SK-N-SH (cell line): ENCODE measurements around the gene WBP11. TPM values are rescaled to one million over a fixed set of nuclear protein-coding genes. Genes with fewer than 3 reads are reported as not detected.

ENCODE experiments used
- CTCF ChIA-PET: fragments of 300-600, 350-600 bp; formaldehyde crosslinking; extraction: SDS; loops from one replicate; lab custom pipeline; 2021; lab: Yijun Ruan, JAX
- POLR2A ChIA-PET: fragments of 350-600 bp; sonication (Branson Sonifier 250); formaldehyde crosslinking; extraction: SDS; loops from one replicate; lab custom pipeline; 2020; ENCODE audit warnings: antibody characterized with exemption, inconsistent platforms; lab: Yijun Ruan, JAX
- DNase-seq: peaks from one replicate; pipeline ENCODE4 v3.0.0; 2012
- H2AFZ ChIP-seq: fragments of 200-600 bp; sonication (generic); 2 replicates; pipeline ENCODE4 v1.8.1; 2016; ENCODE audit warnings: antibody characterized with exemption, mild to moderate bottlenecking, low read depth
- H3F3A ChIP-seq: fragments of 200-600 bp; sonication (generic); replicated peaks from 2 replicates; pipeline ENCODE3; 2016; ENCODE audit warnings: antibody characterized with exemption, mild to moderate bottlenecking; ENCODE audit not compliant: insufficient read depth
- H3K27ac ChIP-seq, 2 experiments: fragments of 200-500 bp in 1 of 2; fragments of 200-600 bp in 1 of 2; sonication (Bioruptor generic) in 1 of 2; sonication (generic), shearing (Covaris generic) in 1 of 2; 2 replicates each; pipeline versions ENCODE4 v1.5.1 to v1.6.1; 2014 to 2016; ENCODE audit warnings: low read depth in 2 of 2, inconsistent platforms in 1 of 2, low read length in 1 of 2, mild to moderate bottlenecking in 1 of 2, mixed read lengths in 1 of 2
- H3K27me3 ChIP-seq: fragments of 200-600 bp; sonication (generic), shearing (Covaris generic); 2 replicates; pipeline ENCODE4 v1.6.1; 2016; ENCODE audit warnings: mixed run types; ENCODE audit not compliant: insufficient read depth
- H3K36me3 ChIP-seq, 2 experiments: fragments of 200-500 bp in 1 of 2; fragments of 200-600 bp in 1 of 2; sonication (Bioruptor generic) in 1 of 2; sonication (generic) in 1 of 2; replicated peaks in 1 of 2; 2 replicates each; pipeline versions ENCODE3 to v1.5.1; 2014 to 2016; ENCODE audit warnings: low read length in 1 of 2, mild to moderate bottlenecking in 1 of 2; ENCODE audit not compliant: insufficient read depth in 2 of 2, control insufficient read depth in 1 of 2
- H3K4me1 ChIP-seq, 2 experiments: fragments of 200-500 bp in 1 of 2; fragments of 200-600 bp in 1 of 2; sonication (Bioruptor generic) in 1 of 2; sonication (generic), shearing (Covaris generic) in 1 of 2; 2 replicates each; pipeline versions ENCODE4 v1.5.1 to v1.6.1; 2014 to 2016; ENCODE audit warnings: low read depth in 1 of 2, low read length in 1 of 2, mixed run types in 1 of 2; ENCODE audit not compliant: insufficient read depth in 2 of 2, control insufficient read depth in 1 of 2
- H3K4me2 ChIP-seq: fragments of 200-600 bp; sonication (generic), shearing (Covaris generic); 2 replicates; pipeline ENCODE4 v1.6.1; 2017; ENCODE audit warnings: mixed run types
- H3K4me3 ChIP-seq, 2 experiments: fragments of 200-500 bp in 1 of 2; fragments of 200-600 bp in 1 of 2; sonication (Bioruptor generic) in 1 of 2; sonication (generic), shearing (Covaris generic) in 1 of 2; 2 replicates each; pipeline versions ENCODE4 v1.5.1 to v1.8.1; 2014 to 2016; ENCODE audit warnings: low read depth in 2 of 2, inconsistent platforms in 1 of 2, low read length in 1 of 2, mild to moderate bottlenecking in 1 of 2, mixed read lengths in 1 of 2, moderate library complexity in 1 of 2
- H3K79me2 ChIP-seq: fragments of 200-600 bp; sonication (generic); 2 replicates; pipeline ENCODE4 v1.8.1; 2017; ENCODE audit warnings: mild to moderate bottlenecking; ENCODE audit not compliant: insufficient read depth
- H3K9ac ChIP-seq: fragments of 200-600 bp; sonication (generic); 2 replicates; pipeline ENCODE4 v1.6.1; 2017; ENCODE audit warnings: mixed run types
- H3K9me2 ChIP-seq: fragments of 200-600 bp; sonication (generic); 2 replicates; pipeline ENCODE4 v1.6.1; 2017; ENCODE audit warnings: mixed run types
- H3K9me3 ChIP-seq: fragments of 200-600 bp; sonication (generic); 2 replicates; pipeline ENCODE4 v1.6.1; 2017; ENCODE audit warnings: mixed run types, mild to moderate bottlenecking, moderate library complexity
- H4K20me1 ChIP-seq: fragments of 200-600 bp; sonication (generic); 2 replicates; pipeline ENCODE4 v1.6.1; 2017; ENCODE audit warnings: mild to moderate bottlenecking, mixed run types; ENCODE audit not compliant: insufficient read depth
- CHD2 ChIP-seq: fragments of 150-350 bp; IDR thresholded peaks from 2 replicates; pipeline ENCODE4 v1.6.1; 2018; ENCODE audit warnings: low read length; ENCODE audit not compliant: partially characterized antibody
- CTCF ChIP-seq: fragments of 200-600 bp; sonication (generic); IDR thresholded peaks from 2 replicates; pipeline ENCODE4 v1.6.1; 2017; ENCODE audit warnings: antibody characterized with exemption, mild to moderate bottlenecking, moderate library complexity
- EZH2phosphoT487 ChIP-seq: fragments of 200-600 bp; sonication (generic); IDR thresholded peaks from 2 replicates; pipeline ENCODE4 v1.6.1; 2017; ENCODE audit warnings: low read depth, mixed run types, mild to moderate bottlenecking, antibody characterized with exemption, moderate library complexity, borderline replicate concordance
- FOXJ3 ChIP-seq: sonication (generic); formaldehyde crosslinking; IDR thresholded peaks from 2 replicates; pipeline ENCODE4 v1.5.1; 2020; ENCODE audit warnings: mild to moderate bottlenecking, missing genetic modification reagents
- GABPA ChIP-seq: IDR thresholded peaks from 2 replicates; pipeline ENCODE4 v1.4.0; 2012; ENCODE audit warnings: low read depth, mild to moderate bottlenecking
- IRF3 ChIP-seq: fragments of 150-350 bp; IDR thresholded peaks from 2 replicates; pipeline ENCODE4 v1.6.1; 2016; ENCODE audit warnings: mild to moderate bottlenecking, low read depth, low read length
- JUND ChIP-seq: IDR thresholded peaks from 2 replicates; pipeline ENCODE4 v1.4.0; 2012
- MAX ChIP-seq: IDR thresholded peaks from 2 replicates; pipeline ENCODE4 v1.4.0; 2012; ENCODE audit warnings: low read depth
- MXI1 ChIP-seq: IDR thresholded peaks from 2 replicates; pipeline ENCODE4 v1.6.1; 2012; ENCODE audit warnings: mild to moderate bottlenecking, low read depth, low read length, improper control_type of control experiment
- NFIC ChIP-seq: IDR thresholded peaks from 2 replicates; pipeline ENCODE4 v1.4.0; 2012; ENCODE audit warnings: borderline replicate concordance
- PBX3 ChIP-seq: IDR thresholded peaks from 2 replicates; pipeline ENCODE4; 2012
- RAD21 ChIP-seq: IDR thresholded peaks from 2 replicates; pipeline ENCODE4 v1.6.1; 2012; ENCODE audit warnings: mild to moderate bottlenecking, low read length
- REST ChIP-seq: IDR thresholded peaks from 2 replicates; pipeline ENCODE4 v1.6.1; 2012; ENCODE audit warnings: mild to moderate bottlenecking, low read depth, low read length, moderate library complexity
- RFX5 ChIP-seq: IDR thresholded peaks from 2 replicates; pipeline ENCODE4 v1.6.1; 2012; ENCODE audit warnings: mild to moderate bottlenecking, improper control_type of control experiment, low read length
- RXRA ChIP-seq: IDR thresholded peaks from 2 replicates; pipeline ENCODE4 v1.4.0; 2012; ENCODE audit warnings: low read depth, mild to moderate bottlenecking, borderline replicate concordance
- SMC3 ChIP-seq: IDR thresholded peaks from 2 replicates; pipeline ENCODE4 v1.6.1; 2012; ENCODE audit warnings: low read depth, low read length, improper control_type of control experiment
- TAF1 ChIP-seq: IDR thresholded peaks from 2 replicates; pipeline ENCODE4 v1.6.1; 2012; ENCODE audit warnings: low read depth, mild to moderate bottlenecking, low read length, moderate library complexity, borderline replicate concordance
- TCF12 ChIP-seq: IDR thresholded peaks from 2 replicates; pipeline ENCODE4 v1.4.0; 2012
- TEAD4 ChIP-seq: IDR thresholded peaks from 2 replicates; pipeline ENCODE4 v1.4.0; 2012; ENCODE audit warnings: mild to moderate bottlenecking, borderline replicate concordance; ENCODE audit not compliant: insufficient read depth
- ZBTB33 ChIP-seq: IDR thresholded peaks from 2 replicates; pipeline ENCODE4 v1.4.0; 2012; ENCODE audit warnings: low read depth, borderline replicate concordance
- WGBS: methylation state at CpG from one replicate; pipeline ENCODE4 v1.1.6; 2017; ENCODE audit warnings: low lambda C conversion rate; 5-methylcytosine and 5-hydroxymethylcytosine counted together
- polyA plus RNA-seq, 3 experiments: library from polyadenylated mRNA; depleted of rRNA; stranded (reverse); fragments of >200 nt; gene quantifications; 2 replicates each; pipeline ENCODE4 v1.2.3, GENCODE V29; 2012

Gene WBP11
- polyA plus RNA-seq, 1 of the 3 experiments (the other 2 are of a cell fraction), result 18.7 TPM

GRCh38 chr12:14774074-14774905 is 29.0 kb downstream of the WBP11 start (continued):
- TF ChIP-seq IRF3 (peak; percentile 75), NFIC (no peak), JUND (no peak), FOXJ3 (no peak), RFX5 (no peak), EZH2phosphoT487 (no peak), MXI1 (no peak), CHD2 (peak; percentile 66)

GRCh38 chr12:14773685-14774073 is 29.6 kb downstream of the WBP11 start:
- Histone ChIP-seq H3K27ac (peak overlapping the region in 1 of 2 experiments; percentile 86; a peak in 1 of 4 replicates), H3K9ac (no peak overlapping the region), H3K4me1 (peaks cover 0 to 12% of the 10 kb centered on the region in 2 experiments; a peak in 3 of 4 replicates), H3F3A (peaks cover 25% of the 10 kb centered on the region), H3K4me3 (peak overlapping the region; percentile 77 to 84), H4K20me1 (peaks cover 13% of the 10 kb centered on the region; the same call in 1 of the 2 replicates), H3K79me2 (peaks cover 46% of the 10 kb centered on the region), H3K27me3 (no peaks in the 10 kb centered on the region), H2AFZ (peak overlapping the region; percentile 69; the same call in 1 of the 2 replicates), H3K9me2 (no peaks in the 10 kb centered on the region), H3K9me3 (no peaks in the 10 kb centered on the region), H3K4me2 (peak overlapping the region; percentile 82; the same call in 1 of the 2 replicates), H3K36me3 (peaks cover 0 to under 1% of the 10 kb centered on the region in 2 experiments)
- peak; percentile 7 for DNase-seq
- ChIA-PET POLR2A (interaction anchor here (0.9 to 1.4 kb wide), 2 partner anchors 29 to 30 kb away, joined by 3 to 5 read pairs; partner anchors contain the start of genes C12orf60 and WBP11), CTCF (interaction anchor here (1.8 kb wide), 1 partner anchor 18 kb away, joined by 4 read pairs; no protein-coding TSS in a partner anchor)
- 79% methylated on average over 14 of the region's 16 CpGs for WGBS
- TF ChIP-seq MAX (no peak), NFIC (no peak), RXRA (no peak), SMC3 (no peak), PBX3 (no peak), TAF1 (no peak), TCF12 (no peak), TEAD4 (no peak), CTCF (no peak), MXI1 (no peak), ZBTB33 (no peak), GABPA (no peak), RAD21 (no peak), REST (no peak)
